A673 (cell line): Measurements from ENCODE around the gene NSUN2.

Source experiments
- CTCF ChIP-seq: fragments of 300-800, 200-600 bp; sonication (generic); conservative IDR thresholded peaks from 2 replicates; pipeline ENCODE4 v1.5.1; 2017; ENCODE audit warnings: low read depth, mild to moderate bottlenecking, antibody characterized with exemption, low read length, moderate library complexity, mixed read lengths
- EZH2 ChIP-seq: fragments of 200-600 bp; sonication (generic); IDR thresholded peaks from 2 replicates; pipeline ENCODE4 v1.6.1; 2017; ENCODE audit warnings: borderline replicate concordance, low read depth, mild to moderate bottlenecking, mixed read lengths, antibody characterized with exemption, low read length; ENCODE audit not compliant: poor library complexity, severe bottlenecking

- TF ChIP-seq CTCF (no peak), EZH2 (no peak)
Measured at GRCh38 chr5:6632324-6632887, 438 bp downstream of the NSUN2 start.
